ENCODE results near the gene PNRC2.

DNA sequence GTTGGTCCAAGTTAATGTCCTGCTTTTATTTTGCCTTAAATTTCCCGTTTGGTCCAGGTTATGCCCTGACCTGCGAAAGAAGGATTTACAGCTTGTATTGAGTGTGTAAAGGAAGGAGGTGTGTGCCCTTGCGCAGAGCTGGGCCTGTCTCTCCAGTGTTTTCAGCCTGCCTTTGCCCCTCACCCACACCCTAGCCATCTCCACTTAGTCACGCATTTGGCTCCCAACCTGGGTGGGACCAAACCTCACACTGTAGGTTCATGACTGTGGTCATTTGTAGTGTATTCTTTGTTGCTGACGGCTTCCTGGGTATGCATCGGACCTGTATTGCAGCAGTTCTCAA lies 21.1 kb downstream of the PNRC2 start:
- TF ChIP-seq POLR2A (IDR thresholded peaks at IDR 0.05) (no peak), POLR2AphosphoS5 (IDR thresholded peaks at IDR 0.05) (no peak)
- TF ChIP-seq, protein P1, sequence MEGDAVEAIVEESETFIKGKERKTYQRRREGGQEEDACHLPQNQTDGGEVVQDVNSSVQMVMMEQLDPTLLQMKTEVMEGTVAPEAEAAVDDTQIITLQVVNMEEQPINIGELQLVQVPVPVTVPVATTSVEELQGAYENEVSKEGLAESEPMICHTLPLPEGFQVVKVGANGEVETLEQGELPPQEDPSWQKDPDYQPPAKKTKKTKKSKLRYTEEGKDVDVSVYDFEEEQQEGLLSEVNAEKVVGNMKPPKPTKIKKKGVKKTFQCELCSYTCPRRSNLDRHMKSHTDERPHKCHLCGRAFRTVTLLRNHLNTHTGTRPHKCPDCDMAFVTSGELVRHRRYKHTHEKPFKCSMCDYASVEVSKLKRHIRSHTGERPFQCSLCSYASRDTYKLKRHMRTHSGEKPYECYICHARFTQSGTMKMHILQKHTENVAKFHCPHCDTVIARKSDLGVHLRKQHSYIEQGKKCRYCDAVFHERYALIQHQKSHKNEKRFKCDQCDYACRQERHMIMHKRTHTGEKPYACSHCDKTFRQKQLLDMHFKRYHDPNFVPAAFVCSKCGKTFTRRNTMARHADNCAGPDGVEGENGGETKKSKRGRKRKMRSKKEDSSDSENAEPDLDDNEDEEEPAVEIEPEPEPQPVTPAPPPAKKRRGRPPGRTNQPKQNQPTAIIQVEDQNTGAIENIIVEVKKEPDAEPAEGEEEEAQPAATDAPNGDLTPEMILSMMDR (IDR thresholded peaks at IDR 0.05) = no peak

Data from breast epithelium (tissue), 3 donors.